ENCODE data around the gene MALRD1. TPM values are rescaled to one million over a fixed set of nuclear protein-coding genes. Genes with fewer than 3 reads are reported as not detected.

MALRD1 gene
- total RNA-seq, 2 donors from 2014 or later: not detected

GRCh38 chr10:19461588-19461987 is 413.0 kb downstream of the MALRD1 start:
- Mint-ChIP-seq H3K27me3 (no peaks in the 10 kb centered on the region), H3K4me3 (no peak overlapping the region), H3K27ac (no peak overlapping the region), H3K36me3 (ENCODE audit: low read depth) (no peaks in the 10 kb centered on the region), H3K4me1 (no peaks in the 10 kb centered on the region)
- no peak for DNase-seq
- no peak for ATAC-seq
- H3K9me3 ChIP-seq (ENCODE audit: control insufficient read depth, low read length, poor library complexity, severe bottlenecking): no peaks in the 10 kb centered on the region

GRCh38 chr10:19466709-19467108 is 418.1 kb downstream of the MALRD1 start:
- no peaks in the 10 kb centered on the region for H3K4me1 Mint-ChIP-seq
- no peaks in the 10 kb centered on the region for H3K9me3 ChIP-seq (ENCODE audit: control insufficient read depth, low read length, poor library complexity, severe bottlenecking)
- DNase-seq: no peak
- no peak overlapping the region for H3K4me3 Mint-ChIP-seq
- ATAC-seq: no peak
- no peaks in the 10 kb centered on the region for H3K27me3 Mint-ChIP-seq
- no peaks in the 10 kb centered on the region for H3K36me3 Mint-ChIP-seq (ENCODE audit: low read depth)
- no peak overlapping the region for H3K27ac Mint-ChIP-seq

- Mint-ChIP-seq H3K27me3 (no peaks in the 10 kb centered on the region), H3K4me1 (no peaks in the 10 kb centered on the region), H3K36me3 (ENCODE audit: low read depth) (no peaks in the 10 kb centered on the region), H3K27ac (no peak overlapping the region), H3K4me3 (no peak overlapping the region)
- ATAC-seq (no peak), DNase-seq (no peak)
- H3K9me3 ChIP-seq (ENCODE audit: control insufficient read depth, low read length, poor library complexity, severe bottlenecking): no peaks in the 10 kb centered on the region
Measured at GRCh38 chr10:19468413-19468812, 419.8 kb downstream of the MALRD1 start.

DNA sequence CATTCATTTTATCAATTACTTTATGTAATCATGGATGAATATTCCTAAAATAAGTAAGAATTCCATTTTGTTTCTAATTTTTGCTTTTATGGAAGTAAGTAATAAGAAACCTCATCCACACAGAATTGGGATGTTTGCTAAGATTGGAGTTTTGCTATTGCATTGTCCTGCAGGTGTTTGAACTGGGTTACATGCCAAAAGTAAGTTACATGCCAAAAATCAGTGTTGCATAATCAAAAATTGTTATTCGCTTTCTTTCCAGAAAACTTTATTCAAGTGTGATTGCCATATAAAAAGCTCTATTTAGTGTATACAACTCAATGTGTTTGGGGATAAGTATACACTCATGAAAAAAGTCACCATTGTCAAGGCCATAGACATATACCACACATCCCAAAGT is 420.9 kb downstream of the MALRD1 start:
- no peaks in the 10 kb centered on the region for H3K9me3 ChIP-seq (ENCODE audit: control insufficient read depth, low read length, poor library complexity, severe bottlenecking)
- no peak overlapping the region for H3K4me3 Mint-ChIP-seq
- ATAC-seq (no peak), DNase-seq (no peak)
- no peaks in the 10 kb centered on the region for H3K4me1 Mint-ChIP-seq
- no peaks in the 10 kb centered on the region for H3K36me3 Mint-ChIP-seq (ENCODE audit: low read depth)
- H3K27ac Mint-ChIP-seq: no peak overlapping the region
- no peaks in the 10 kb centered on the region for H3K27me3 Mint-ChIP-seq

DNA sequence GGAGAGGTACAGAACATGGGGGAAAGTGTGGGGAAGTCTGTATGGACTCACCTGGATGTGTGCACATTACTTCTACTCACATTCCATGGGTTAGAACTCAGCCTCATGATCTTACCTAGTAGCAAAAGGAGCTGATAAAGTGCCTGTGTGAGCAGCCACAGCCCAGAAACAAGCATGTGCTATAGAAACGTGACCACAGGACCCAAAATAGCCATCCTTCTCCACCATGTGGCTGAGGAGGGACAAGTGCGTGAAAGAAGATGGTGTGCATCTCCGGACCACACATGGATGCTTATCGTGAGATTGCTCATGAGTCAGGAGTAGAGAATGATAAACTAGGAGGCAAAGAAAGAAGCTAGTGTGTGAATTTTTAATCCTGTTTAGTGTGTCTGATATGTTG is 431.3 kb downstream of the MALRD1 start:
- DNase-seq (no peak), ATAC-seq (no peak)
- H3K27ac Mint-ChIP-seq: no peak overlapping the region
- no peaks in the 10 kb centered on the region for H3K36me3 Mint-ChIP-seq (ENCODE audit: low read depth)
- no peaks in the 10 kb centered on the region for H3K27me3 Mint-ChIP-seq
- H3K4me1 Mint-ChIP-seq: no peaks in the 10 kb centered on the region
- H3K4me3 Mint-ChIP-seq: no peak overlapping the region
- no peaks in the 10 kb centered on the region for H3K9me3 ChIP-seq (ENCODE audit: control insufficient read depth, low read length, poor library complexity, severe bottlenecking)

- Mint-ChIP-seq H3K4me3 (no peak overlapping the region), H3K4me1 (no peaks in the 10 kb centered on the region), H3K27me3 (no peaks in the 10 kb centered on the region), H3K27ac (no peak overlapping the region), H3K36me3 (ENCODE audit: low read depth) (no peaks in the 10 kb centered on the region)
- DNase-seq: no peak
- H3K9me3 ChIP-seq (ENCODE audit: control insufficient read depth, low read length, poor library complexity, severe bottlenecking): no peaks in the 10 kb centered on the region
- no peak for ATAC-seq
Measured at GRCh38 chr10:19480353-19480752, 431.8 kb downstream of the MALRD1 start.

DNA sequence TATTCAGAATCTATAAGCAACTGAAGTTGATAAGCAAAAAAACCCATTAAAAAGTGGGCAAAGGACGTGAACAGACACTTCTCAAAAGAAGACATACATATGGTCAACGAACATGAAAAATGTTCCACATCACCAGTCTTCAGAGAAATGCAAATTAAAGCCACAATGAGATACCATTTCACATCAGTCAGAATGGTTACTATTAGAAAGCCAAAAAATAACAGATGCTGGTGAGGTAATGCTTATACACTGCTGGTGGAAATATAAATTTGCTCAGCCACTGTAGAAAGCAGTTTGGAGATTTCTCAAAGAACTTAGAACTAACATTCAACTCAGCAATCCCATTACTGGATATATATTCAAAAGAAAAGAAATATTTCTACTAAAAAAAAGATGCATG is 434.8 kb downstream of the MALRD1 start:
- no peaks in the 10 kb centered on the region for H3K4me1 Mint-ChIP-seq
- ATAC-seq: no peak
- no peak overlapping the region for H3K4me3 Mint-ChIP-seq
- H3K27ac Mint-ChIP-seq: no peak overlapping the region
- no peaks in the 10 kb centered on the region for H3K27me3 Mint-ChIP-seq
- no peak for DNase-seq
- H3K9me3 ChIP-seq (ENCODE audit: control insufficient read depth, low read length, poor library complexity, severe bottlenecking): no peaks in the 10 kb centered on the region
- H3K36me3 Mint-ChIP-seq (ENCODE audit: low read depth): no peaks in the 10 kb centered on the region

- Mint-ChIP-seq H3K4me3 (no peak overlapping the region), H3K27ac (no peak overlapping the region), H3K4me1 (no peaks in the 10 kb centered on the region), H3K36me3 (ENCODE audit: low read depth) (no peaks in the 10 kb centered on the region), H3K27me3 (no peaks in the 10 kb centered on the region)
- ATAC-seq (no peak), DNase-seq (no peak)
- H3K9me3 ChIP-seq (ENCODE audit: control insufficient read depth, low read length, poor library complexity, severe bottlenecking): no peaks in the 10 kb centered on the region
Measured at GRCh38 chr10:19488592-19489280, 440.1 kb downstream of the MALRD1 start.

DNA sequence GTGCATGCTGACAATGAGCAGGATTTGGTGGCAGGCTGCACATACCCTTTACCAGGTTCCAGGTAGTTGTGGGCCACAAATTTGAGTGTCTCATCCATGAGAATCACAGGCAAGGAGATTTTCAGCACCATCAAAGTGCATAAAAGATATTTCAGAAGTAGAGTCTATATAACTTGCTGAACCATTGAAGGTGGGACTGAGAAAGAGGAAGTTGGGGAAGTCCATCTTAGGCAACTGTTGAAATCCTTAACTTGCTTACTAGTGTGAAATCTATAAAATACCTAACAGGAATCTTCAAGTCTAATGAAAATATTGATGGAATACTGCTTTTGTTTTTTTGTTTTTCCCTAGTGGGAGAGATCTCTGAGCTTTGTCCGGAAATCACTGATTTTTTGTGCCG is 442.6 kb downstream of the MALRD1 start:
- Mint-ChIP-seq H3K27me3 (no peaks in the 10 kb centered on the region), H3K27ac (no peak overlapping the region), H3K36me3 (ENCODE audit: low read depth) (no peaks in the 10 kb centered on the region), H3K4me1 (no peaks in the 10 kb centered on the region), H3K4me3 (no peak overlapping the region)
- ATAC-seq (no peak), DNase-seq (no peak)
- no peaks in the 10 kb centered on the region for H3K9me3 ChIP-seq (ENCODE audit: control insufficient read depth, low read length, poor library complexity, severe bottlenecking)

DNA sequence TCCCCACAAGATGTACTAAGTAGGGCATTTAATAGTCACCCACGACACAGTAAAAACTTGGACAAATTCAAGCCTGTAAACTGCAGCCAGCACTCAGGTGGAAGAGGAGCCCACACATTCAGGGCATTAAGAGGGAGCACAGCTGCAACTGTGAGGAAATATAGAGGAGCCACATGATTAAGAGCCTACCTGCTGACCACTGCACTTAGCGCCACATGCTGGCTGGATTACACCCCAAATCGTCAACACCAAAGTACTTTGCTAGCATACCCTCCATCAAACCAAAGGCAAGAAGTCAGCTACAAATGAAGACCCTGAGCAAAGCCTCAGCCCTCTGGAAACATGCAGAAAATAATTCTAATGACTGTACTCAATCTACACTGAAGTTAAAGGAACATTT is 445.3 kb downstream of the MALRD1 start:
- H3K4me3 Mint-ChIP-seq: no peak overlapping the region
- no peaks in the 10 kb centered on the region for H3K27me3 Mint-ChIP-seq
- H3K27ac Mint-ChIP-seq: no peak overlapping the region
- ATAC-seq: no peak
- DNase-seq: no peak
- no peaks in the 10 kb centered on the region for H3K4me1 Mint-ChIP-seq
- H3K9me3 ChIP-seq (ENCODE audit: control insufficient read depth, low read length, poor library complexity, severe bottlenecking): no peaks in the 10 kb centered on the region
- no peaks in the 10 kb centered on the region for H3K36me3 Mint-ChIP-seq (ENCODE audit: low read depth)

GRCh38 chr10:19497026-19497425 is 448.4 kb downstream of the MALRD1 start:
- DNase-seq: no peak
- Mint-ChIP-seq H3K4me1 (no peaks in the 10 kb centered on the region), H3K27me3 (no peaks in the 10 kb centered on the region), H3K36me3 (ENCODE audit: low read depth) (no peaks in the 10 kb centered on the region), H3K4me3 (no peak overlapping the region), H3K27ac (no peak overlapping the region)
- ATAC-seq: no peak
- no peaks in the 10 kb centered on the region for H3K9me3 ChIP-seq (ENCODE audit: control insufficient read depth, low read length, poor library complexity, severe bottlenecking)

- DNase-seq (no peak), ATAC-seq (no peak)
- no peak overlapping the region for H3K27ac Mint-ChIP-seq
- no peaks in the 10 kb centered on the region for H3K4me1 Mint-ChIP-seq
- no peak overlapping the region for H3K4me3 Mint-ChIP-seq
- H3K27me3 Mint-ChIP-seq: no peaks in the 10 kb centered on the region
- H3K9me3 ChIP-seq (ENCODE audit: control insufficient read depth, low read length, poor library complexity, severe bottlenecking): no peaks in the 10 kb centered on the region
- H3K36me3 Mint-ChIP-seq (ENCODE audit: low read depth): no peaks in the 10 kb centered on the region
Measured at GRCh38 chr10:19498393-19499290, 450.0 kb downstream of the MALRD1 start.

GRCh38 chr10:19499291-19499770 is 450.7 kb downstream of the MALRD1 start:
- H3K36me3 Mint-ChIP-seq (ENCODE audit: low read depth): no peaks in the 10 kb centered on the region
- H3K4me3 Mint-ChIP-seq: no peak overlapping the region
- H3K9me3 ChIP-seq (ENCODE audit: control insufficient read depth, low read length, poor library complexity, severe bottlenecking): no peaks in the 10 kb centered on the region
- DNase-seq (no peak), ATAC-seq (no peak)
- H3K4me1 Mint-ChIP-seq: no peaks in the 10 kb centered on the region
- H3K27ac Mint-ChIP-seq: no peak overlapping the region
- no peaks in the 10 kb centered on the region for H3K27me3 Mint-ChIP-seq

- no peaks in the 10 kb centered on the region for H3K4me1 Mint-ChIP-seq
- H3K27ac Mint-ChIP-seq: no peak overlapping the region
- ATAC-seq: no peak
- no peaks in the 10 kb centered on the region for H3K9me3 ChIP-seq (ENCODE audit: control insufficient read depth, low read length, poor library complexity, severe bottlenecking)
- no peaks in the 10 kb centered on the region for H3K27me3 Mint-ChIP-seq
- no peaks in the 10 kb centered on the region for H3K36me3 Mint-ChIP-seq (ENCODE audit: low read depth)
- no peak overlapping the region for H3K4me3 Mint-ChIP-seq
- no peak for DNase-seq
Measured at GRCh38 chr10:19500959-19501358, 452.4 kb downstream of the MALRD1 start.

Data from T-helper 17 cell (primary cell).